ENCODE data around the gene DRC3.
"Not testable (repeated sequence)": the region's sequence is repeated elsewhere in the genome, so short reads cannot be mapped to it uniquely, and the experiment has no call there.

The DRC3 gene

GRCh38 chr17:17940441-17940911 is 32.2 kb upstream of the DRC3 start:
- DNase-seq (ENCODE audit: low read depth): no peak

GRCh38 chr17:17941015-17941414 is 31.6 kb upstream of the DRC3 start:
- DNase-seq (ENCODE audit: low read depth): no peak

GRCh38 chr17:17942846-17943245 is 29.8 kb upstream of the DRC3 start:
- DNase-seq (ENCODE audit: low read depth): no peak

- DNase-seq (ENCODE audit: low read depth): no peak
These were observed 29.2 kb upstream of the DRC3 start for GRCh38 chr17:17943281-17943984.

GRCh38 chr17:17944242-17944641 is 28.4 kb upstream of the DRC3 start:
- DNase-seq (ENCODE audit: low read depth): no peak

- no peak for DNase-seq (ENCODE audit: low read depth)
These were observed 27.9 kb upstream of the DRC3 start for GRCh38 chr17:17944743-17945142.

GRCh38 chr17:17946093-17946492 is 26.6 kb upstream of the DRC3 start:
- no peak for DNase-seq (ENCODE audit: low read depth)

- no peak for DNase-seq (ENCODE audit: low read depth)
These were observed 25.4 kb upstream of the DRC3 start for GRCh38 chr17:17947309-17947708.

- no peak for DNase-seq (ENCODE audit: low read depth)
These were observed 24.7 kb upstream of the DRC3 start for GRCh38 chr17:17947966-17948365.

GRCh38 chr17:17950347-17950746 is 22.3 kb upstream of the DRC3 start:
- no peak for DNase-seq (ENCODE audit: low read depth)

- DNase-seq (ENCODE audit: low read depth): no peak
These were observed 21.9 kb upstream of the DRC3 start for GRCh38 chr17:17950806-17951205.

- no peak for DNase-seq (ENCODE audit: low read depth)
These were observed 21.1 kb upstream of the DRC3 start for GRCh38 chr17:17951524-17951923.

GRCh38 chr17:17952691-17953090 is 20.0 kb upstream of the DRC3 start:
- DNase-seq (ENCODE audit: low read depth): no peak

GRCh38 chr17:17954079-17954478 is 18.6 kb upstream of the DRC3 start:
- DNase-seq (ENCODE audit: low read depth): no peak

GRCh38 chr17:17955790-17956341 is 16.8 kb upstream of the DRC3 start:
- not testable (repeated sequence) for DNase-seq (ENCODE audit: low read depth)

- no peak for DNase-seq (ENCODE audit: low read depth)
These were observed 15.1 kb upstream of the DRC3 start for GRCh38 chr17:17957584-17957916.

- DNase-seq (ENCODE audit: low read depth): no peak
These were observed 13.7 kb upstream of the DRC3 start for GRCh38 chr17:17958982-17959381.

- no peak for DNase-seq (ENCODE audit: low read depth)
These were observed 12.9 kb upstream of the DRC3 start for GRCh38 chr17:17959520-17960361.

- DNase-seq (ENCODE audit: low read depth): no peak
These were observed 12.1 kb upstream of the DRC3 start for GRCh38 chr17:17960500-17961030.

- DNase-seq (ENCODE audit: low read depth): no peak
These were observed 9.6 kb upstream of the DRC3 start for GRCh38 chr17:17963066-17963465.

- no peak for DNase-seq (ENCODE audit: low read depth)
These were observed 8.8 kb upstream of the DRC3 start for GRCh38 chr17:17963694-17964436.

- no peak for DNase-seq (ENCODE audit: low read depth)
These were observed 8.0 kb upstream of the DRC3 start for GRCh38 chr17:17964710-17965109.

Data from T follicular helper cell (primary cell).